ENCODE measurements around the gene CCSER2. TPM values are rescaled to one million over a fixed set of nuclear protein-coding genes. Genes with fewer than 3 reads are reported as not detected.
"Not testable (repeated sequence)": the region's sequence is repeated elsewhere in the genome, so short reads cannot be mapped to it uniquely, and the experiment has no call there.

CCSER2 gene
- total RNA-seq, 1 experiment from 2014 or later: 45.0 TPM

- DNase-seq (ENCODE audit: low read depth in 1 of 2, low spot score in 2 of 2); H3K4me3 ChIP-seq; H3K27me3 ChIP-seq (replicated peaks); H3K27ac ChIP-seq; H3K9me3 ChIP-seq (replicated peaks): not testable (repeated sequence)
- peaks cover 32% of the 10 kb centered on the region for H3K4me1 ChIP-seq (replicated peaks)
- peaks cover 13% of the 10 kb centered on the region for H3K36me3 ChIP-seq
These were observed 1.4 kb upstream of the CCSER2 start for GRCh38 chr10:84326995-84327394.

- H3K9me3 ChIP-seq (replicated peaks): peaks cover 3% of the 10 kb centered on the region; the same call in 1 of the 2 replicates
- peaks cover 16% of the 10 kb centered on the region for H3K36me3 ChIP-seq
- peak in 1 of 2 experiments; percentile 64 for DNase-seq (ENCODE audit: low read depth in 1 of 2, low spot score in 2 of 2)
- no peaks in the 10 kb centered on the region for H3K27me3 ChIP-seq (replicated peaks)
- H3K4me3 ChIP-seq: peak overlapping the region; percentile 100
- H3K4me1 ChIP-seq (replicated peaks): peaks cover 44% of the 10 kb centered on the region
- peak overlapping the region; percentile 95 for H3K27ac ChIP-seq
These were observed 815 bp downstream of the CCSER2 start for GRCh38 chr10:84329196-84329611.

GRCh38 chr10:84329986-84330651 lies 1.7 kb downstream of the CCSER2 start:
- peaks cover 46% of the 10 kb centered on the region for H3K4me1 ChIP-seq (replicated peaks)
- peak overlapping the region; percentile 100; the same call in 1 of the 2 replicates for H3K4me3 ChIP-seq
- H3K27me3 ChIP-seq (replicated peaks): no peaks in the 10 kb centered on the region
- peaks cover 16% of the 10 kb centered on the region for H3K36me3 ChIP-seq
- no peak overlapping the region for H3K27ac ChIP-seq
- no peak for DNase-seq (ENCODE audit: low read depth in 1 of 2, low spot score in 2 of 2)
- H3K9me3 ChIP-seq (replicated peaks): peaks cover 3% of the 10 kb centered on the region; the same call in 1 of the 2 replicates

GRCh38 chr10:84331091-84331490 lies 2.7 kb downstream of the CCSER2 start:
- no peak overlapping the region for H3K4me3 ChIP-seq
- peaks cover 19% of the 10 kb centered on the region for H3K36me3 ChIP-seq
- H3K4me1 ChIP-seq (replicated peaks): peaks cover 48% of the 10 kb centered on the region
- DNase-seq (ENCODE audit: low read depth in 1 of 2, low spot score in 2 of 2): no peak
- H3K9me3 ChIP-seq (replicated peaks): peaks cover 3% of the 10 kb centered on the region; the same call in 1 of the 2 replicates
- H3K27me3 ChIP-seq (replicated peaks): no peaks in the 10 kb centered on the region
- H3K27ac ChIP-seq: no peak overlapping the region

GRCh38 chr10:84333864-84334451 lies 5.6 kb downstream of the CCSER2 start:
- H3K4me3 ChIP-seq: no peak overlapping the region
- no peak overlapping the region for H3K27ac ChIP-seq
- DNase-seq (ENCODE audit: low read depth in 1 of 2, low spot score in 2 of 2): no peak
- H3K36me3 ChIP-seq: peaks cover 17% of the 10 kb centered on the region
- H3K27me3 ChIP-seq (replicated peaks): no peaks in the 10 kb centered on the region
- peaks cover 66% of the 10 kb centered on the region for H3K4me1 ChIP-seq (replicated peaks)
- H3K9me3 ChIP-seq (replicated peaks): no peaks in the 10 kb centered on the region

- Histone ChIP-seq H3K27ac (no peak overlapping the region), H3K36me3 (peaks cover 17% of the 10 kb centered on the region), H3K27me3 (replicated peaks) (no peaks in the 10 kb centered on the region), H3K4me3 (no peak overlapping the region), H3K4me1 (replicated peaks) (peaks cover 62% of the 10 kb centered on the region), H3K9me3 (replicated peaks) (no peaks in the 10 kb centered on the region)
- no peak for DNase-seq (ENCODE audit: low read depth in 1 of 2, low spot score in 2 of 2)
These were observed 6.4 kb downstream of the CCSER2 start for GRCh38 chr10:84334811-84335210.

GRCh38 chr10:84335516-84335915 lies 7.1 kb downstream of the CCSER2 start:
- Histone ChIP-seq H3K36me3 (peaks cover 12% of the 10 kb centered on the region), H3K4me3 (no peak overlapping the region), H3K4me1 (replicated peaks) (peaks cover 55% of the 10 kb centered on the region), H3K27me3 (replicated peaks) (no peaks in the 10 kb centered on the region), H3K9me3 (replicated peaks) (no peaks in the 10 kb centered on the region), H3K27ac (no peak overlapping the region)
- DNase-seq (ENCODE audit: low read depth in 1 of 2, low spot score in 2 of 2): no peak

GRCh38 chr10:84336406-84337090 lies 8.2 kb downstream of the CCSER2 start:
- Histone ChIP-seq H3K4me3 (no peak overlapping the region), H3K27ac (no peak overlapping the region), H3K4me1 (replicated peaks) (peaks cover 46% of the 10 kb centered on the region), H3K36me3 (peaks cover 11% of the 10 kb centered on the region), H3K27me3 (replicated peaks) (no peaks in the 10 kb centered on the region), H3K9me3 (replicated peaks) (no peaks in the 10 kb centered on the region)
- DNase-seq (ENCODE audit: low read depth in 1 of 2, low spot score in 2 of 2): no peak

- DNase-seq (ENCODE audit: low read depth in 1 of 2, low spot score in 2 of 2): no peak
- no peaks in the 10 kb centered on the region for H3K27me3 ChIP-seq (replicated peaks)
- H3K4me1 ChIP-seq (replicated peaks): peaks cover 50% of the 10 kb centered on the region
- no peaks in the 10 kb centered on the region for H3K9me3 ChIP-seq (replicated peaks)
- H3K4me3 ChIP-seq: no peak overlapping the region
- no peak overlapping the region for H3K27ac ChIP-seq
- peaks cover 18% of the 10 kb centered on the region for H3K36me3 ChIP-seq
These were observed 8.8 kb downstream of the CCSER2 start for GRCh38 chr10:84337199-84337598.

- no peaks in the 10 kb centered on the region for H3K27me3 ChIP-seq (replicated peaks)
- H3K27ac ChIP-seq: no peak overlapping the region
- no peaks in the 10 kb centered on the region for H3K9me3 ChIP-seq (replicated peaks)
- H3K4me3 ChIP-seq: no peak overlapping the region
- peaks cover 23% of the 10 kb centered on the region for H3K36me3 ChIP-seq
- DNase-seq (ENCODE audit: low read depth in 1 of 2, low spot score in 2 of 2): no peak
- peaks cover 40% of the 10 kb centered on the region for H3K4me1 ChIP-seq (replicated peaks)
These were observed 10.6 kb downstream of the CCSER2 start for GRCh38 chr10:84339025-84339424.

GRCh38 chr10:84340187-84340586 lies 11.8 kb downstream of the CCSER2 start:
- H3K4me1 ChIP-seq (replicated peaks): peaks cover 37% of the 10 kb centered on the region
- H3K36me3 ChIP-seq: peaks cover 27% of the 10 kb centered on the region
- no peak overlapping the region for H3K27ac ChIP-seq
- DNase-seq (ENCODE audit: low read depth in 1 of 2, low spot score in 2 of 2): no peak
- H3K9me3 ChIP-seq (replicated peaks): no peaks in the 10 kb centered on the region
- H3K27me3 ChIP-seq (replicated peaks): no peaks in the 10 kb centered on the region
- no peak overlapping the region for H3K4me3 ChIP-seq

- Histone ChIP-seq H3K27ac (no peak overlapping the region), H3K4me3 (no peak overlapping the region), H3K4me1 (replicated peaks) (peaks cover 37% of the 10 kb centered on the region), H3K36me3 (peaks cover 26% of the 10 kb centered on the region), H3K27me3 (replicated peaks) (no peaks in the 10 kb centered on the region), H3K9me3 (replicated peaks) (no peaks in the 10 kb centered on the region)
- no peak for DNase-seq (ENCODE audit: low read depth in 1 of 2, low spot score in 2 of 2)
These were observed 12.5 kb downstream of the CCSER2 start for GRCh38 chr10:84340632-84341537.

GRCh38 chr10:84341538-84341856 lies 13.1 kb downstream of the CCSER2 start:
- no peaks in the 10 kb centered on the region for H3K9me3 ChIP-seq (replicated peaks)

More at GRCh38 chr10:84341538-84341856, 13.1 kb downstream of the CCSER2 start:
- Histone ChIP-seq H3K36me3 (peaks cover 21% of the 10 kb centered on the region), H3K4me3 (no peak overlapping the region), H3K27ac (no peak overlapping the region), H3K27me3 (replicated peaks) (no peaks in the 10 kb centered on the region), H3K4me1 (replicated peaks) (peaks cover 33% of the 10 kb centered on the region)
- DNase-seq (ENCODE audit: low read depth in 1 of 2, low spot score in 2 of 2): no peak

Data from SJSA1 (cell line).